K562 (cell line): ENCODE results near the gene ID2. TPM values are rescaled to one million over a fixed set of nuclear protein-coding genes. Genes with fewer than 3 reads are reported as not detected.

Experiments
- ARID1B ChIP-seq: fragments of 450-650 bp; IDR thresholded peaks from 2 replicates; pipeline ENCODE4 v1.6.1; 2016; ENCODE audit warnings: antibody characterized with exemption, mild to moderate bottlenecking, inconsistent platforms
- ASH1L ChIP-seq: fragments of 450-650 bp; IDR thresholded peaks from 2 replicates; pipeline ENCODE4 v1.6.1; 2018; ENCODE audit warnings: borderline replicate concordance, mild to moderate bottlenecking, low read depth; ENCODE audit not compliant: partially characterized antibody
- BRD9 ChIP-seq: fragments of 450-650 bp; IDR thresholded peaks from 2 replicates; pipeline ENCODE4 v1.6.1; 2018; ENCODE audit warnings: low read depth; ENCODE audit not compliant: partially characterized antibody
- DLX4 ChIP-seq: fragments of 250-450 bp; sonication (Bioruptor Pico); IDR thresholded peaks from 2 replicates; pipeline ENCODE4 v1.6.1; 2021; ENCODE audit warnings: mild to moderate bottlenecking
- E2F8 ChIP-seq: fragments of 450-650 bp; IDR thresholded peaks from 2 replicates; pipeline ENCODE4 v1.7.1; 2018; ENCODE audit warnings: mild to moderate bottlenecking, low read depth; ENCODE audit not compliant: partially characterized antibody
- ELF4 ChIP-seq: fragments of 450-650 bp; formaldehyde crosslinking; IDR thresholded peaks from 2 replicates; pipeline ENCODE4 v1.4.0; 2022; ENCODE audit warnings: missing genetic modification characterization
- GABPB1 ChIP-seq: sonication (generic); formaldehyde crosslinking; IDR thresholded peaks from 2 replicates; pipeline ENCODE4 v1.8.0; 2022; ENCODE audit warnings: mild to moderate bottlenecking, missing genetic modification reagents
- GTF2F1 ChIP-seq: IDR thresholded peaks from 2 replicates; pipeline ENCODE4 v1.6.1; 2011; ENCODE audit warnings: low read depth, low read length, improper control_type of control experiment
- HDAC8 ChIP-seq: fragments of 450-650 bp; IDR thresholded peaks from 2 replicates; pipeline ENCODE4 v1.6.1; 2016; ENCODE audit warnings: mild to moderate bottlenecking, missing genetic modification characterization, moderate library complexity, missing compliant biosample characterization
- HMBOX1 ChIP-seq: sonication (generic); IDR thresholded peaks from 2 replicates; pipeline ENCODE4 v1.6.1; 2016
- KLF16 ChIP-seq: IDR thresholded peaks from 2 replicates; pipeline ENCODE4 v1.6.1; 2016; ENCODE audit warnings: antibody characterized with exemption
- MCM2 ChIP-seq: fragments of 450-650 bp; IDR thresholded peaks from 2 replicates; pipeline ENCODE4 v1.6.1; 2017; ENCODE audit warnings: low read depth, mild to moderate bottlenecking
- MEIS2 ChIP-seq: fragments of 450-650 bp; IDR thresholded peaks from 2 replicates; pipeline ENCODE4 v1.6.1; 2014; ENCODE audit warnings: mild to moderate bottlenecking; ENCODE audit not compliant: partially characterized antibody
- NFIC ChIP-seq: fragments of 450-650 bp; IDR thresholded peaks from 2 replicates; pipeline ENCODE4 v1.6.1; 2017; ENCODE audit warnings: mild to moderate bottlenecking, inconsistent platforms
- NRF1 ChIP-seq, 2 experiments: fragments of 450-650 bp; IDR thresholded peaks in 1 of 2; conservative IDR thresholded peaks in 1 of 2; 2 replicates each; pipeline ENCODE4 v1.6.1; 2014; ENCODE audit warnings: mild to moderate bottlenecking in 2 of 2
- SETDB1 ChIP-seq: IDR thresholded peaks from one replicate; pipeline ENCODE4 v1.6.1; 2012; ENCODE audit warnings: low read length, control low read depth, inconsistent platforms
- SIRT6 ChIP-seq: IDR thresholded peaks from one replicate; pipeline ENCODE4 v1.6.1; 2012; ENCODE audit warnings: low read depth, mild to moderate bottlenecking, control low read depth, inconsistent platforms, low read length, moderate library complexity
- SNRNP70 ChIP-seq: fragments of 200-400 bp; formaldehyde crosslinking; optimal IDR thresholded peaks from 2 replicates; pipeline ENCODE3; 2017; ENCODE audit warnings: low read depth, low read length
- SRSF7 ChIP-seq: fragments of 200-400 bp; formaldehyde crosslinking; optimal IDR thresholded peaks from 2 replicates; pipeline ENCODE3; 2017; ENCODE audit warnings: mild to moderate bottlenecking, low read depth, low read length
- STAT5A ChIP-seq: IDR thresholded peaks from 2 replicates; pipeline ENCODE4 v1.6.1; 2012; ENCODE audit warnings: low read length, inconsistent platforms, borderline replicate concordance
- USF1 ChIP-seq: sonication (generic); formaldehyde crosslinking; IDR thresholded peaks from 2 replicates; pipeline ENCODE4 v1.9.0; 2022; ENCODE audit warnings: mild to moderate bottlenecking, missing genetic modification reagents
- ZC3H11A ChIP-seq: IDR thresholded peaks from 2 replicates; pipeline ENCODE4 v1.6.1; 2012; ENCODE audit warnings: low read depth, low read length, improper control_type of control experiment
- ZNF146 ChIP-seq: IDR thresholded peaks from one replicate; pipeline ENCODE4 v1.6.1; 2018; ENCODE audit warnings: missing compliant biosample characterization; ENCODE audit not compliant: unreplicated experiment
- ZNF316 ChIP-seq: fragments of 450-650 bp; IDR thresholded peaks from 2 replicates; pipeline ENCODE4 v1.6.1; 2016
- ZNF699 ChIP-seq: fragments of 250-450 bp; sonication (Bioruptor Pico); IDR thresholded peaks from 2 replicates; pipeline ENCODE4 v1.8.0; 2021; ENCODE audit warnings: mild to moderate bottlenecking, moderate library complexity; ENCODE audit not compliant: insufficient replicate concordance
- ZNF707 ChIP-seq: fragments of 250-450 bp; sonication (Bioruptor Pico); conservative IDR thresholded peaks from 2 replicates; pipeline ENCODE4 v1.8.0; 2022; ENCODE audit warnings: inconsistent platforms, mild to moderate bottlenecking, moderate library complexity
- polyA plus RNA-seq, 8 experiments: library from polyadenylated mRNA; depleted of rRNA in 4 of 8; stranded (reverse) in 5 of 8; unstranded in 3 of 8; fragments of >200 nt; fragmentation: Nextera tagmentation in 2 of 8; fragmentation: Illumina TruSeq in 1 of 8; extraction: Ambion mirVana in 2 of 8; extraction: Trizol in 1 of 8; gene quantifications; 2 replicates each; pipeline versions ENCODE4 v1.2.1 to v1.2.3, GENCODE V29; 2011 to 2014; ENCODE audit warnings: inconsistent platforms in 1 of 8, missing spikeins in 1 of 8
- total RNA-seq, 7 experiments: library from RNA; depleted of rRNA in 6 of 7; stranded (reverse); fragments of >200 nt in 6 of 7; fragmentation: Illumina TruSeq in 2 of 7; extraction: Trizol in 2 of 7; gene quantifications; 2 replicates each; pipeline versions ENCODE4 v1.2.1 to v1.2.3, GENCODE V29; 2011 to 2021; ENCODE audit warnings: low replicate concordance in 1 of 7

Gene ID2
- total and polyA plus RNA-seq, 9 of the 15 experiments (the other 6 are each of a cell fraction or from before 2014, with no cell fraction given): 8.0 to 35.7 (median 16.6) TPM

GRCh38 chr2:8684878-8685696, 3.2 kb downstream of the ID2 start (continued):
- TF ChIP-seq E2F8 (no peak), SIRT6 (no peak), KLF16 (no peak), ZNF707 (no peak), SETDB1 (no peak), USF1 (CRISPR knock-in tag) (peak; percentile 70), MEIS2 (no peak), ZNF146 (CRISPR knock-in tag) (no peak), GABPB1 (CRISPR knock-in tag) (no peak), HDAC8 (tag) (no peak), ZNF699 (no peak), DLX4 (no peak), ZNF316 (no peak), ARID1B (no peak), STAT5A (no peak), NRF1 (conservative IDR thresholded peaks at IDR 0.05 in 1 of 2, IDR thresholded peaks at IDR 0.05 in 1 of 2) (no peak; a peak in 1 of 4 replicates), NFIC (no peak), SNRNP70 (no peak), HMBOX1 (no peak), ELF4 (CRISPR knock-in tag) (no peak), BRD9 (no peak), GTF2F1 (no peak), SRSF7 (no peak), ZC3H11A (no peak), MCM2 (no peak), ASH1L (no peak)
